Measurements from ENCODE around the gene EFHD2.

- TF ChIP-seq POLR2A (IDR thresholded peaks at IDR 0.05) (no peak), POLR2AphosphoS5 (IDR thresholded peaks at IDR 0.05) (peak in 1 of 3 donors; percentile 15), CTCF (IDR thresholded peaks at IDR 0.05) (no peak), EP300 (IDR thresholded peaks at IDR 0.05) (no peak)
These were observed 2.0 kb downstream of the EFHD2 start for GRCh38 chr1:15411593-15412137.
